Osteoblast (primary cell): Measurements from ENCODE around the gene MYADML2. TPM values are rescaled to one million over a fixed set of nuclear protein-coding genes. Genes with fewer than 3 reads are reported as not detected.
"Not testable (repeated sequence)": the region's sequence is repeated elsewhere in the genome, so short reads cannot be mapped to it uniquely, and the experiment has no call there.

Experiments
- DNase-seq: peaks from one replicate; pipeline ENCODE4 v3.0.0; 2011; ENCODE audit warnings: low spot score, mixed read lengths; ENCODE audit not compliant: insufficient read length; ENCODE audit errors: missing footprints
- H2AFZ ChIP-seq: 2 replicates; pipeline ENCODE4 v1.6.0; 2011; ENCODE audit warnings: mild to moderate bottlenecking, low read length
- H3K27ac ChIP-seq: 2 replicates; pipeline ENCODE4 v1.5.1; 2011; ENCODE audit warnings: mild to moderate bottlenecking, low read depth, low read length, moderate library complexity
- H3K27me3 ChIP-seq: 2 replicates; pipeline ENCODE4 v1.6.0; 2012; ENCODE audit warnings: mild to moderate bottlenecking, control low read depth, inconsistent platforms, low read length, moderate library complexity; ENCODE audit not compliant: insufficient read depth
- H3K36me3 ChIP-seq: 2 replicates; pipeline ENCODE4 v1.5.1; 2011; ENCODE audit warnings: mild to moderate bottlenecking, low read length, control low read depth, moderate library complexity; ENCODE audit not compliant: insufficient read depth
- H3K4me1 ChIP-seq: 2 replicates; pipeline ENCODE4 v1.5.1; 2011; ENCODE audit warnings: mild to moderate bottlenecking, low read length, control low read depth, moderate library complexity; ENCODE audit not compliant: insufficient read depth
- H3K4me2 ChIP-seq: 2 replicates; pipeline ENCODE4 v1.6.0; 2011; ENCODE audit warnings: mild to moderate bottlenecking, low read length; ENCODE audit not compliant: insufficient read depth
- H3K4me3 ChIP-seq: fragments of 200-600 bp; sonication (generic); 3 replicates; pipeline ENCODE4 v1.5.1; 2012; ENCODE audit warnings: mild to moderate bottlenecking, low read length, inconsistent platforms; ENCODE audit not compliant: insufficient read depth
- H3K79me2 ChIP-seq: 2 replicates; pipeline ENCODE4 v1.6.0; 2012; ENCODE audit warnings: mild to moderate bottlenecking, low read length, control low read depth, inconsistent platforms; ENCODE audit not compliant: insufficient read depth
- H3K9me3 ChIP-seq: 2 replicates; pipeline ENCODE4 v1.5.1; 2011; ENCODE audit warnings: low read depth, low read length, control low read depth
- H4K20me1 ChIP-seq: 2 replicates; pipeline ENCODE4 v1.6.0; 2012; ENCODE audit warnings: mild to moderate bottlenecking, low read length, control low read depth; ENCODE audit not compliant: insufficient read depth
- CTCF ChIP-seq: IDR thresholded peaks from 2 replicates; pipeline ENCODE4 v1.5.1; 2011; ENCODE audit warnings: mild to moderate bottlenecking, low read depth, low read length, moderate library complexity; ENCODE audit errors: extremely low read depth
- total RNA-seq: library from RNA; depleted of rRNA; stranded (reverse); fragments of >200 nt; gene quantifications from 2 replicates; pipeline ENCODE4 v1.2.3, GENCODE V29; 2012

MYADML2 gene
- total RNA-seq, 1 donor: not detected

GRCh38 chr17:81955756-81956544 lies 8.9 kb upstream of the MYADML2 start:
- no peaks in the 10 kb centered on the region for H3K36me3 ChIP-seq
- no peak overlapping the region for H3K4me3 ChIP-seq

GRCh38 chr17:81955058-81955681 lies 8.1 kb upstream of the MYADML2 start:
- no peak overlapping the region for H3K27ac ChIP-seq
- H2AFZ ChIP-seq: no peak overlapping the region
- H3K36me3 ChIP-seq: no peaks in the 10 kb centered on the region
- H3K27me3 ChIP-seq: peaks cover 19% of the 10 kb centered on the region
- no peaks in the 10 kb centered on the region for H3K4me1 ChIP-seq
- H4K20me1 ChIP-seq: peaks cover 3% of the 10 kb centered on the region
- no peaks in the 10 kb centered on the region for H3K9me3 ChIP-seq
- no peak overlapping the region for H3K4me3 ChIP-seq
- TF ChIP-seq CTCF: no peak
- no peak overlapping the region for H3K4me2 ChIP-seq
- peak; percentile 66 for DNase-seq
- H3K79me2 ChIP-seq: no peaks in the 10 kb centered on the region

More at GRCh38 chr17:81955756-81956544, 8.9 kb upstream of the MYADML2 start:
- H3K4me1 ChIP-seq: no peaks in the 10 kb centered on the region
- no peak for TF ChIP-seq CTCF
- peak; percentile 74 for DNase-seq
- no peak overlapping the region for H3K4me2 ChIP-seq
- H3K27me3 ChIP-seq: peaks cover 24% of the 10 kb centered on the region
- no peaks in the 10 kb centered on the region for H3K9me3 ChIP-seq
- no peak overlapping the region for H3K27ac ChIP-seq
- H2AFZ ChIP-seq: no peak overlapping the region
- H3K79me2 ChIP-seq: no peaks in the 10 kb centered on the region
- peaks cover 3% of the 10 kb centered on the region for H4K20me1 ChIP-seq

GRCh38 chr17:81954131-81955057 lies 7.4 kb upstream of the MYADML2 start:
- H3K36me3 ChIP-seq: no peaks in the 10 kb centered on the region
- no peak for TF ChIP-seq CTCF
- H3K27me3 ChIP-seq: peaks cover 14% of the 10 kb centered on the region
- no peak overlapping the region for H3K4me2 ChIP-seq
- H3K4me3 ChIP-seq: no peak overlapping the region
- no peaks in the 10 kb centered on the region for H3K9me3 ChIP-seq
- peaks cover 3% of the 10 kb centered on the region for H4K20me1 ChIP-seq
- H3K27ac ChIP-seq: no peak overlapping the region
- peak; percentile 60 for DNase-seq
- H2AFZ ChIP-seq: no peak overlapping the region
- no peaks in the 10 kb centered on the region for H3K79me2 ChIP-seq
- H3K4me1 ChIP-seq: no peaks in the 10 kb centered on the region

GRCh38 chr17:81953443-81953842 lies 6.4 kb upstream of the MYADML2 start:
- not testable (repeated sequence) for H2AFZ ChIP-seq, H3K79me2 ChIP-seq, H3K36me3 ChIP-seq, H4K20me1 ChIP-seq, H3K9me3 ChIP-seq, H3K4me1 ChIP-seq, H3K27ac ChIP-seq, H3K4me3 ChIP-seq, H3K4me2 ChIP-seq, DNase-seq, H3K27me3 ChIP-seq
